Measurements from ENCODE around the gene TNIP2. TPM values are rescaled to one million over a fixed set of nuclear protein-coding genes. Genes with fewer than 3 reads are reported as not detected.
"Not testable (repeated sequence)": the region's sequence is repeated elsewhere in the genome, so short reads cannot be mapped to it uniquely, and the experiment has no call there.

The TNIP2 gene
- total and polyA plus RNA-seq, 4 donors, result 10.5 to 20.7 (median 13.5) TPM

- no peaks in the 10 kb centered on the region for H3K4me1 ChIP-seq (ENCODE audit: control insufficient read depth in 4 of 4, insufficient read depth in 4 of 4, low read length in 3 of 4)
- peaks cover 0 to 2% (median 0%) of the 10 kb centered on the region in 4 donors for H3K9me3 ChIP-seq (ENCODE audit: control insufficient read depth in 4 of 4, low read length in 3 of 4)
- H3K4me3 ChIP-seq (ENCODE audit: low read depth in 1 of 3, low read length in 3 of 3), result no peak overlapping the region
- H3K9ac ChIP-seq (ENCODE audit: low read depth in 1 of 2, low read length in 2 of 2), result no peak overlapping the region
- no peak for DNase-seq (ENCODE audit: low spot score)
- no peaks in the 10 kb centered on the region for H3K36me3 ChIP-seq (ENCODE audit: control insufficient read depth in 4 of 4, insufficient read depth in 3 of 4, low read depth in 1 of 4, low read length in 3 of 4)
- no peak for TF ChIP-seq MAX (IDR thresholded peaks at IDR 0.05)
- TF ChIP-seq EGR1 (IDR thresholded peaks at IDR 0.05; ENCODE audit: low read depth in 2 of 2), result no peak
- no peak for TF ChIP-seq YY1 (IDR thresholded peaks at IDR 0.05)
- no peak for TF ChIP-seq REST (IDR thresholded peaks at IDR 0.05)
- no peak for TF ChIP-seq SP1 (IDR thresholded peaks at IDR 0.05)
- no peak for TF ChIP-seq CTCF (IDR thresholded peaks at IDR 0.05; ENCODE audit: low read depth, low read length, missing input control)
- no peak for TF ChIP-seq HNF4A (conservative IDR thresholded peaks at IDR 0.05)
- 93% methylated on average over 10 of the region's 10 CpGs for WGBS
- H3K27me3 ChIP-seq (ENCODE audit: control insufficient read depth in 4 of 4, insufficient read depth in 4 of 4, low read length in 3 of 4), result no peaks in the 10 kb centered on the region
- no peak overlapping the region for H3K27ac ChIP-seq (ENCODE audit: low read depth in 1 of 2, low read length in 2 of 2)
Measured at GRCh38 chr4:2781911-2782310, 25.8 kb upstream of the TNIP2 start.

- not testable (repeated sequence) for H3K36me3 ChIP-seq (ENCODE audit: control insufficient read depth in 4 of 4, insufficient read depth in 3 of 4, low read depth in 1 of 4, low read length in 3 of 4); H3K4me1 ChIP-seq (ENCODE audit: control insufficient read depth in 4 of 4, insufficient read depth in 4 of 4, low read length in 3 of 4); H3K27me3 ChIP-seq (ENCODE audit: control insufficient read depth in 4 of 4, insufficient read depth in 4 of 4, low read length in 3 of 4); H3K4me3 ChIP-seq (ENCODE audit: low read depth in 1 of 3, low read length in 3 of 3); H3K9ac ChIP-seq (ENCODE audit: low read depth in 1 of 2, low read length in 2 of 2); H3K9me3 ChIP-seq (ENCODE audit: control insufficient read depth in 4 of 4, low read length in 3 of 4); H3K27ac ChIP-seq (ENCODE audit: low read depth in 1 of 2, low read length in 2 of 2); DNase-seq (ENCODE audit: low spot score)
- 95% methylated on average over 5 of the region's 5 CpGs for WGBS
Measured at GRCh38 chr4:2780643-2781042, 24.5 kb upstream of the TNIP2 start.

GRCh38 chr4:2771264-2771663 lies 15.1 kb upstream of the TNIP2 start:
- TF ChIP-seq TAF1 (conservative IDR thresholded peaks at IDR 0.05) (no peak), REST (IDR thresholded peaks at IDR 0.05) (no peak), MAX (IDR thresholded peaks at IDR 0.05) (no peak), HNF4A (conservative IDR thresholded peaks at IDR 0.05) (no peak), GABPA (IDR thresholded peaks at IDR 0.05 in 1 of 2, conservative IDR thresholded peaks at IDR 0.05 in 1 of 2) (no peak), RAD21 (IDR thresholded peaks at IDR 0.05) (no peak), FOXA1 (IDR thresholded peaks at IDR 0.05) (no peak), ZBTB33 (IDR thresholded peaks at IDR 0.05) (no peak), NR2F2 (IDR thresholded peaks at IDR 0.05) (no peak), ATF3 (IDR thresholded peaks at IDR 0.05) (no peak), YY1 (IDR thresholded peaks at IDR 0.05) (no peak), RXRA (IDR thresholded peaks at IDR 0.05) (no peak), FOXA2 (IDR thresholded peaks at IDR 0.05) (no peak), EGR1 (IDR thresholded peaks at IDR 0.05; ENCODE audit: low read depth in 2 of 2) (no peak), JUND (IDR thresholded peaks at IDR 0.05) (no peak)
- WGBS, result 91% methylated on average over 3 of the region's 3 CpGs
- Histone ChIP-seq H3K4me3 (ENCODE audit: low read depth in 1 of 3, low read length in 3 of 3) (no peak overlapping the region), H3K9ac (ENCODE audit: low read depth in 1 of 2, low read length in 2 of 2) (no peak overlapping the region), H3K36me3 (ENCODE audit: control insufficient read depth in 4 of 4, insufficient read depth in 3 of 4, low read depth in 1 of 4, low read length in 3 of 4) (no peaks in the 10 kb centered on the region), H3K27me3 (ENCODE audit: control insufficient read depth in 4 of 4, insufficient read depth in 4 of 4, low read length in 3 of 4) (no peaks in the 10 kb centered on the region), H3K4me1 (ENCODE audit: control insufficient read depth in 4 of 4, insufficient read depth in 4 of 4, low read length in 3 of 4) (no peaks in the 10 kb centered on the region), H3K9me3 (ENCODE audit: control insufficient read depth in 4 of 4, low read length in 3 of 4) (no peaks in the 10 kb centered on the region), H3K27ac (ENCODE audit: low read depth in 1 of 2, low read length in 2 of 2) (no peak overlapping the region)
- no peak for DNase-seq (ENCODE audit: low spot score)
